PFSK-1 (cell line): ENCODE results near the gene NOP53.

Experiments used
- FOXP2 ChIP-seq: optimal IDR thresholded peaks from 2 replicates; pipeline ENCODE3; 2011; ENCODE audit warnings: borderline replicate concordance, control low read depth, inconsistent platforms; ENCODE audit not compliant: insufficient read depth; ENCODE audit errors: extremely low read length, extremely low read depth
- POLR2AphosphoS5 ChIP-seq: IDR thresholded peaks from 2 replicates; pipeline ENCODE4 v1.6.1; 2012; ENCODE audit warnings: low read depth, mild to moderate bottlenecking, control low read depth, low read length, moderate library complexity
- SIN3A ChIP-seq: IDR thresholded peaks from 2 replicates; pipeline ENCODE4 v1.6.1; 2012; ENCODE audit warnings: mild to moderate bottlenecking, low read length, moderate library complexity, borderline replicate concordance; ENCODE audit not compliant: insufficient read depth
- TAF1 ChIP-seq: IDR thresholded peaks from 2 replicates; pipeline ENCODE4 v1.6.1; 2012; ENCODE audit warnings: low read length, control low read depth, borderline replicate concordance; ENCODE audit not compliant: insufficient read depth
- TF ChIP-seq, protein P1 (sequence below), 2 experiments: IDR thresholded peaks; 2 replicates each; pipeline versions ENCODE4 v1.6.1 to v1.8.0; 2011 to 2012; ENCODE audit warnings: low read depth in 2 of 2, low read length in 2 of 2, control low read depth in 1 of 2, inconsistent platforms in 1 of 2, mild to moderate bottlenecking in 1 of 2, moderate library complexity in 1 of 2; ENCODE audit not compliant: insufficient read depth in 1 of 2

Gene NOP53

DNA sequence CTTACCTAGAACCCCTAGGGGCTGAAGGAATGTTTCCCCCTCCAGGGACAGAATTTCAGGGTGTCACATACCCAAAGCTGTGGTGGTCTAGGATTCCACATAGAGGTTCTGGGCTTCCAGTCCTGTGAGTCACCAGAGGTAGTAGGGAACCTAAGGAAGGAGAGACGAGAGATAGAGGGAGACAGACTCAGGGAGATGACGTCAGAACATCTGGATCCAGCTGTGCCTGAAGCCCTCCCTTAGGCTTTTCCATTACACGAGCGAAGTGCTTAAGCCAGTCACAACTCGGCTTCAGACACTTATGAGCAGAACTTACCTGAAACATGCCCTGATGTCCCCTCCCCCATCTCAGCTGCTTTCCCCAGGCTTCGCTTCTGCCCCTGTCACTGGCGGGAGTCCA is 21.3 kb downstream of the NOP53 start:
- TF ChIP-seq POLR2AphosphoS5 (no peak), SIN3A (no peak), FOXP2 (no peak), TAF1 (no peak)
- TF ChIP-seq, protein P1, sequence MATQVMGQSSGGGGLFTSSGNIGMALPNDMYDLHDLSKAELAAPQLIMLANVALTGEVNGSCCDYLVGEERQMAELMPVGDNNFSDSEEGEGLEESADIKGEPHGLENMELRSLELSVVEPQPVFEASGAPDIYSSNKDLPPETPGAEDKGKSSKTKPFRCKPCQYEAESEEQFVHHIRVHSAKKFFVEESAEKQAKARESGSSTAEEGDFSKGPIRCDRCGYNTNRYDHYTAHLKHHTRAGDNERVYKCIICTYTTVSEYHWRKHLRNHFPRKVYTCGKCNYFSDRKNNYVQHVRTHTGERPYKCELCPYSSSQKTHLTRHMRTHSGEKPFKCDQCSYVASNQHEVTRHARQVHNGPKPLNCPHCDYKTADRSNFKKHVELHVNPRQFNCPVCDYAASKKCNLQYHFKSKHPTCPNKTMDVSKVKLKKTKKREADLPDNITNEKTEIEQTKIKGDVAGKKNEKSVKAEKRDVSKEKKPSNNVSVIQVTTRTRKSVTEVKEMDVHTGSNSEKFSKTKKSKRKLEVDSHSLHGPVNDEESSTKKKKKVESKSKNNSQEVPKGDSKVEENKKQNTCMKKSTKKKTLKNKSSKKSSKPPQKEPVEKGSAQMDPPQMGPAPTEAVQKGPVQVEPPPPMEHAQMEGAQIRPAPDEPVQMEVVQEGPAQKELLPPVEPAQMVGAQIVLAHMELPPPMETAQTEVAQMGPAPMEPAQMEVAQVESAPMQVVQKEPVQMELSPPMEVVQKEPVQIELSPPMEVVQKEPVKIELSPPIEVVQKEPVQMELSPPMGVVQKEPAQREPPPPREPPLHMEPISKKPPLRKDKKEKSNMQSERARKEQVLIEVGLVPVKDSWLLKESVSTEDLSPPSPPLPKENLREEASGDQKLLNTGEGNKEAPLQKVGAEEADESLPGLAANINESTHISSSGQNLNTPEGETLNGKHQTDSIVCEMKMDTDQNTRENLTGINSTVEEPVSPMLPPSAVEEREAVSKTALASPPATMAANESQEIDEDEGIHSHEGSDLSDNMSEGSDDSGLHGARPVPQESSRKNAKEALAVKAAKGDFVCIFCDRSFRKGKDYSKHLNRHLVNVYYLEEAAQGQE (IDR thresholded peaks at IDR 0.05; ENCODE audit: insufficient read depth in 1 of 2, low read depth in 2 of 2, low read length in 2 of 2) = no peak

DNA sequence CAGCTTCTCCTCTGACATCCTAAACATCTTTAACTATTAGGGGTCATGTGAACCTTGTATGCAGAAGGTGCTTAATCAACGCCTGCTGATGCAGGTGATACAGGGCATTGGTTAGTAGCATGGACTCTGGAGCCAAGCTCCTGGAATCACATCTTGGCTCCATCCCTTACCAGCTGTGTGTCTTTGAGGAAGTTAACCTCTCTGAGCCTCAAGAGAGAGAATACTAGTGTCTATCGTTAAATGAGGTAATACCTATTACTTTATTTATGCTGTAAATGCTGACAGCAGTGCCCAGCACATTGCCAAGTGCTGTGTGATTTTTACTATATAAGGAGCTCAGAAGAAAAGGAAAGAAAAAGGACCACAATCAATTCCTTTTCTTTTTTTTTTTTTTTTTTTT is 22.0 kb downstream of the NOP53 start:
- TF ChIP-seq POLR2AphosphoS5 = no peak
- no peak for TF ChIP-seq FOXP2
- TF ChIP-seq TAF1 = no peak
- TF ChIP-seq, protein P1 (IDR thresholded peaks at IDR 0.05; ENCODE audit: insufficient read depth in 1 of 2, low read depth in 2 of 2, low read length in 2 of 2) = no peak
- no peak for TF ChIP-seq SIN3A

GRCh38 chr19:47768604-47769003 is 23.3 kb downstream of the NOP53 start:
- TF ChIP-seq, protein P1 (IDR thresholded peaks at IDR 0.05; ENCODE audit: insufficient read depth in 1 of 2, low read depth in 2 of 2, low read length in 2 of 2) = no peak
- TF ChIP-seq FOXP2 = no peak
- no peak for TF ChIP-seq TAF1

DNA sequence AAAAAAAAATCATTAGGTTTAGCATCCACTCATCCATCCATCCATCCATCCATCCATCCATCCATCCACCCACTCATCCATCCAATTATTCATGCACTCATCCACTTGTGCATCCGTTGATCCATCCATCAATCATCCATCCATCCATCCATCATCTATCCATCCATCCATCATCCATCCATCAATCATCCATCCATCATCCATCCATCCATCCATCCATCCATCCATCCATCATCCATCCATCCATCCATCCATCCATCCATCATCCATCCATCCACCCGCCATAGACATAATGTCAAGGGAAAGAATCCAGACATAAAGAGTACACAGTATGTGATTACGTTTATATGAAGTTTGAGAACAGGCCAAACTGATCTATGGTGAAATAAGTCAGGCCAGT is 24.2 kb downstream of the NOP53 start:
- TF ChIP-seq, protein P1 (IDR thresholded peaks at IDR 0.05; ENCODE audit: insufficient read depth in 1 of 2, low read depth in 2 of 2, low read length in 2 of 2) = no peak
- no peak for TF ChIP-seq TAF1
- TF ChIP-seq POLR2AphosphoS5 = no peak
- no peak for TF ChIP-seq SIN3A
- TF ChIP-seq FOXP2 = no peak

DNA sequence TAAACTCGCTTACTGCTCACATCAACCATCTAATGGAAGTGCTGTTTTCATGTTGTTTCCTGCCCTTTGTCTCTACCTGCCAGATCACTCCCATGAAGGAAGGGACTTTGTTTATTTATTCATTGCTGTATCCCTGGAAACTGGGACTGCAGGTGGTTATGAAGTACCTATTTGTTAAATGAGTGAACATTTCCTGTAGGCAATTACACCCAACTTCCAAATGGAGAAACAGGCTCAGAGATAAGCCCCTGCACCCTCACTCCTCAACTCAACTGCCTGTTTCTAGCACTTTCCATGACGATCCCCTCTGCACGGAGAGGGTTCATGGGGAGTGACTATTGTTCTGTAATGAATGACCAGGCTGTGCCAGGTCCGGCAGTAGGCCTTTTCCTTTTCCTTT is 31.2 kb downstream of the NOP53 start:
- no peak for TF ChIP-seq SIN3A
- TF ChIP-seq TAF1 = no peak
- TF ChIP-seq, protein P1 (IDR thresholded peaks at IDR 0.05; ENCODE audit: insufficient read depth in 1 of 2, low read depth in 2 of 2, low read length in 2 of 2) = no peak
- no peak for TF ChIP-seq POLR2AphosphoS5
- TF ChIP-seq FOXP2 = no peak
